Neural cell (in vitro differentiated cells): Measurements from ENCODE around the gene CRX. TPM values are rescaled to one million over a fixed set of nuclear protein-coding genes. Genes with fewer than 3 reads are reported as not detected.

ENCODE experiments used
- H2AFZ ChIP-seq: fragments of 200-600, 300-800 bp; sonication (generic), shearing (Covaris generic); 2 replicates; pipeline ENCODE4 v1.6.0; 2014; ENCODE audit warnings: low read depth, mild to moderate bottlenecking, antibody characterized with exemption, low read length, moderate library complexity
- H3F3A ChIP-seq: fragments of 200-600 bp; shearing (Covaris generic); 2 replicates; pipeline ENCODE4 v1.6.1; 2016; ENCODE audit warnings: mild to moderate bottlenecking, moderate library complexity, mixed read lengths, antibody characterized with exemption, low read length; ENCODE audit not compliant: insufficient read depth, poor library complexity, severe bottlenecking
- H3K27ac ChIP-seq: fragments of 200-600, 300-800 bp; sonication (generic), shearing (Covaris generic); 2 replicates; pipeline ENCODE4 v1.5.1; 2014; ENCODE audit warnings: mild to moderate bottlenecking, low read length, moderate library complexity
- H3K27me3 ChIP-seq: fragments of 300-800, 200-600 bp; sonication (generic), shearing (Covaris generic); 2 replicates; pipeline ENCODE4 v1.6.0; 2014; ENCODE audit warnings: mild to moderate bottlenecking, low read depth, low read length, moderate library complexity; ENCODE audit not compliant: insufficient read depth
- H3K36me3 ChIP-seq: fragments of 300-800, 200-600 bp; sonication (generic), shearing (Covaris generic); 2 replicates; pipeline ENCODE4 v1.5.1; 2014; ENCODE audit warnings: mild to moderate bottlenecking, antibody characterized with exemption, low read length, moderate library complexity; ENCODE audit not compliant: insufficient read depth
- H3K4me2 ChIP-seq: fragments of 300-800, 200-600 bp; sonication (generic), shearing (Covaris generic); 2 replicates; pipeline ENCODE4 v1.6.0; 2014; ENCODE audit warnings: mild to moderate bottlenecking, low read length
- H3K4me3 ChIP-seq: fragments of 300-800, 200-600 bp; sonication (generic), shearing (Covaris generic); 2 replicates; pipeline ENCODE4 v1.5.1; 2014; ENCODE audit warnings: mild to moderate bottlenecking, low read length, moderate library complexity
- H3K79me2 ChIP-seq: fragments of 200-600 bp; shearing (Covaris generic); replicated peaks from 2 replicates; pipeline ENCODE4 v1.6.0; 2014; ENCODE audit warnings: mild to moderate bottlenecking, low read length, moderate library complexity; ENCODE audit not compliant: insufficient read depth
- H3K9ac ChIP-seq: fragments of 300-800, 200-600 bp; sonication (generic), shearing (Covaris generic); 2 replicates; pipeline ENCODE4 v1.6.1; 2016; ENCODE audit warnings: mild to moderate bottlenecking, low read length, mixed read lengths
- H3K9me2 ChIP-seq: fragments of 200-600 bp; shearing (Covaris generic); 2 replicates; pipeline ENCODE4 v1.6.1; 2016; ENCODE audit warnings: mild to moderate bottlenecking, low read length, mixed read lengths; ENCODE audit not compliant: insufficient read depth
- H3K9me3 ChIP-seq: fragments of 200-600, 300-800 bp; sonication (generic), shearing (Covaris generic); 2 replicates; pipeline ENCODE4 v1.6.1; 2016; ENCODE audit warnings: mild to moderate bottlenecking, mixed run types, low read length, moderate library complexity, mixed read lengths
- H4K20me1 ChIP-seq: fragments of 200-600 bp; shearing (Covaris generic); 2 replicates; pipeline ENCODE4 v1.6.1; 2016; ENCODE audit warnings: mild to moderate bottlenecking, mixed run types; ENCODE audit not compliant: insufficient read depth
- EP300 ChIP-seq: fragments of 450-650 bp; conservative IDR thresholded peaks from 2 replicates; pipeline ENCODE4 v1.6.1; 2014; ENCODE audit warnings: antibody characterized with exemption, mild to moderate bottlenecking, moderate library complexity; ENCODE audit not compliant: poor library complexity, severe bottlenecking
- EZH2 ChIP-seq: fragments of 200-600, 300-800 bp; shearing (Covaris generic), sonication (generic); IDR thresholded peaks from 2 replicates; pipeline ENCODE4 v1.6.1; 2014; ENCODE audit warnings: antibody characterized with exemption, low read length, borderline replicate concordance, mild to moderate bottlenecking; ENCODE audit not compliant: insufficient read depth, poor library complexity, severe bottlenecking
- MXI1 ChIP-seq: fragments of 450-650 bp; conservative IDR thresholded peaks from 2 replicates; pipeline ENCODE4 v1.6.1; 2014; ENCODE audit warnings: antibody characterized with exemption, mild to moderate bottlenecking; ENCODE audit not compliant: poor library complexity, severe bottlenecking
- POLR2AphosphoS5 ChIP-seq: IDR thresholded peaks from 2 replicates; pipeline ENCODE4 v1.6.1; 2012
- RAD21 ChIP-seq: fragments of 450-650 bp; conservative IDR thresholded peaks from 2 replicates; pipeline ENCODE4 v1.6.1; 2014; ENCODE audit warnings: antibody characterized with exemption, mild to moderate bottlenecking, moderate library complexity
- SMC3 ChIP-seq: fragments of 450-650 bp; conservative IDR thresholded peaks from 2 replicates; pipeline ENCODE4 v1.6.1; 2014; ENCODE audit warnings: antibody characterized with exemption, mild to moderate bottlenecking, moderate library complexity; ENCODE audit not compliant: poor library complexity
- TAF1 ChIP-seq: IDR thresholded peaks from 2 replicates; pipeline ENCODE4 v1.6.1; 2012; ENCODE audit warnings: low read depth
- polyA plus RNA-seq: library from polyadenylated mRNA; depleted of rRNA; stranded (reverse); fragments of >200 nt; gene quantifications from 2 replicates; pipeline ENCODE4 v1.2.3, GENCODE V29; 2014
- TF ChIP-seq, protein P1 (sequence below): fragments of 450-650 bp; IDR thresholded peaks from 2 replicates; pipeline ENCODE4 v1.5.1; 2014; ENCODE audit warnings: antibody characterized with exemption, mild to moderate bottlenecking, moderate library complexity; ENCODE audit not compliant: poor library complexity, severe bottlenecking
- TF ChIP-seq, protein P2 (sequence below): IDR thresholded peaks from 2 replicates; pipeline ENCODE4 v1.6.1; 2012; ENCODE audit warnings: borderline replicate concordance

The CRX gene
- polyA plus RNA-seq, 1 donor from 2014 or later, result not detected

DNA sequence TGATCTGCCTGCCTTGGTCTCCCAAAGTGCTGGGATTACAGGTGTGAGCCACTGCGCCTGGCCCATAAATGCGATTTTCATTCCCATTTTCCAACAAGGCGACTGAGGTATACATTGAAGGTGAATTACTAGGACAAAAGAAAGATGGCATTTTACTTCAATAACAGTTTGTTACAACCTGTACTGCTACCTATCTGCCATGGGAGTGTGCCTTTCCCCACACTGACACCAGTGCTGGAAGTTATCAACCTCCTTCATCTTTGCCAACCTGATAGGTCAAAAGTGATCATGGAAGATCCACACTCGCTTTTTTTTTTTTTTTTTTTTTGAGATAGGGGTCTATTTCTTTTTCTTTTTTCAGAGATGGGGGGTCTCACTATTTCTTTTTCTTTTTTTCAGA is 11.0 kb downstream of the CRX start:
- no peak overlapping the region for H3K4me2 ChIP-seq
- H3F3A ChIP-seq, result no peaks in the 10 kb centered on the region
- H3K9ac ChIP-seq, result no peak overlapping the region
- H3K27ac ChIP-seq, result no peak overlapping the region
- no peaks in the 10 kb centered on the region for H4K20me1 ChIP-seq
- H3K79me2 ChIP-seq, result no peaks in the 10 kb centered on the region
- no peaks in the 10 kb centered on the region for H3K27me3 ChIP-seq
- no peaks in the 10 kb centered on the region for H3K36me3 ChIP-seq
- H3K4me3 ChIP-seq, result no peak overlapping the region
- H3K9me2 ChIP-seq, result no peaks in the 10 kb centered on the region
- no peak for TF ChIP-seq MXI1
- TF ChIP-seq SMC3, result no peak
- TF ChIP-seq, protein P1, sequence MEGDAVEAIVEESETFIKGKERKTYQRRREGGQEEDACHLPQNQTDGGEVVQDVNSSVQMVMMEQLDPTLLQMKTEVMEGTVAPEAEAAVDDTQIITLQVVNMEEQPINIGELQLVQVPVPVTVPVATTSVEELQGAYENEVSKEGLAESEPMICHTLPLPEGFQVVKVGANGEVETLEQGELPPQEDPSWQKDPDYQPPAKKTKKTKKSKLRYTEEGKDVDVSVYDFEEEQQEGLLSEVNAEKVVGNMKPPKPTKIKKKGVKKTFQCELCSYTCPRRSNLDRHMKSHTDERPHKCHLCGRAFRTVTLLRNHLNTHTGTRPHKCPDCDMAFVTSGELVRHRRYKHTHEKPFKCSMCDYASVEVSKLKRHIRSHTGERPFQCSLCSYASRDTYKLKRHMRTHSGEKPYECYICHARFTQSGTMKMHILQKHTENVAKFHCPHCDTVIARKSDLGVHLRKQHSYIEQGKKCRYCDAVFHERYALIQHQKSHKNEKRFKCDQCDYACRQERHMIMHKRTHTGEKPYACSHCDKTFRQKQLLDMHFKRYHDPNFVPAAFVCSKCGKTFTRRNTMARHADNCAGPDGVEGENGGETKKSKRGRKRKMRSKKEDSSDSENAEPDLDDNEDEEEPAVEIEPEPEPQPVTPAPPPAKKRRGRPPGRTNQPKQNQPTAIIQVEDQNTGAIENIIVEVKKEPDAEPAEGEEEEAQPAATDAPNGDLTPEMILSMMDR, result no peak
- TF ChIP-seq RAD21, result no peak
- TF ChIP-seq POLR2AphosphoS5, result no peak
- TF ChIP-seq EP300, result no peak
- no peak for TF ChIP-seq EZH2
- TF ChIP-seq TAF1, result no peak
- no peaks in the 10 kb centered on the region for H3K9me3 ChIP-seq
- H2AFZ ChIP-seq, result no peak overlapping the region

DNA sequence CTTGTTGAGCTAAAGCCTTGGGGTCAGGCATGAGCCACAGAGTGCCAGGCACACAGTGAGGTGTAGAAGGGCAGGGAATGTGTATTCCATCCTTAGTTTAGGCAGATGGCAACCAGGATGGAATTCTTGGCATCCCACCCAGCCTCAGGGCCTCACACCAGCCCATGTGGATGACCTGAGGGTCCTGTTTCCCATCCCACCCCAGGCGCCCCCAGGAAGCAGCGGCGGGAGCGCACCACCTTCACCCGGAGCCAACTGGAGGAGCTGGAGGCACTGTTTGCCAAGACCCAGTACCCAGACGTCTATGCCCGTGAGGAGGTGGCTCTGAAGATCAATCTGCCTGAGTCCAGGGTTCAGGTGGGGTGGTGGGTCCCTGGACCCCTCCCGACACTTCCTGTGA is 14.3 kb downstream of the CRX start:
- TF ChIP-seq MXI1 (no peak), RAD21 (no peak), EZH2 (no peak), POLR2AphosphoS5 (no peak)
- H3K4me3 ChIP-seq, result no peak overlapping the region
- no peaks in the 10 kb centered on the region for H4K20me1 ChIP-seq
- H3K36me3 ChIP-seq, result no peaks in the 10 kb centered on the region
- no peaks in the 10 kb centered on the region for H3K27me3 ChIP-seq
- no peaks in the 10 kb centered on the region for H3K9me3 ChIP-seq
- no peak overlapping the region for H3K27ac ChIP-seq
- no peak overlapping the region for H3K9ac ChIP-seq
- H3K9me2 ChIP-seq, result no peaks in the 10 kb centered on the region
- no peaks in the 10 kb centered on the region for H3K79me2 ChIP-seq
- H3F3A ChIP-seq, result no peaks in the 10 kb centered on the region
- H3K4me2 ChIP-seq, result no peak overlapping the region
- no peak overlapping the region for H2AFZ ChIP-seq

DNA sequence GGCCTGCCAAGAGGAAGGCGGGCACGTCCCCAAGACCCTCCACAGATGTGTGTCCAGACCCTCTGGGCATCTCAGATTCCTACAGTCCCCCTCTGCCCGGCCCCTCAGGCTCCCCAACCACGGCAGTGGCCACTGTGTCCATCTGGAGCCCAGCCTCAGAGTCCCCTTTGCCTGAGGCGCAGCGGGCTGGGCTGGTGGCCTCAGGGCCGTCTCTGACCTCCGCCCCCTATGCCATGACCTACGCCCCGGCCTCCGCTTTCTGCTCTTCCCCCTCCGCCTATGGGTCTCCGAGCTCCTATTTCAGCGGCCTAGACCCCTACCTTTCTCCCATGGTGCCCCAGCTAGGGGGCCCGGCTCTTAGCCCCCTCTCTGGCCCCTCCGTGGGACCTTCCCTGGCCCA is 17.7 kb downstream of the CRX start:
- Histone ChIP-seq H3K27me3 (no peaks in the 10 kb centered on the region), H3K9me3 (no peaks in the 10 kb centered on the region), H3K9ac (no peak overlapping the region), H3K79me2 (no peaks in the 10 kb centered on the region), H3K9me2 (no peaks in the 10 kb centered on the region), H3K27ac (no peak overlapping the region), H3K4me3 (no peak overlapping the region), H3K36me3 (no peaks in the 10 kb centered on the region), H3F3A (no peaks in the 10 kb centered on the region), H3K4me2 (no peak overlapping the region), H2AFZ (no peak overlapping the region), H4K20me1 (no peaks in the 10 kb centered on the region)
- TF ChIP-seq RAD21, result no peak
- TF ChIP-seq SMC3, result no peak
- no peak for TF ChIP-seq EZH2
- TF ChIP-seq POLR2AphosphoS5, result no peak
- TF ChIP-seq EP300, result no peak
- TF ChIP-seq TAF1, result no peak
- TF ChIP-seq, protein P1, result no peak
- TF ChIP-seq, protein P2, sequence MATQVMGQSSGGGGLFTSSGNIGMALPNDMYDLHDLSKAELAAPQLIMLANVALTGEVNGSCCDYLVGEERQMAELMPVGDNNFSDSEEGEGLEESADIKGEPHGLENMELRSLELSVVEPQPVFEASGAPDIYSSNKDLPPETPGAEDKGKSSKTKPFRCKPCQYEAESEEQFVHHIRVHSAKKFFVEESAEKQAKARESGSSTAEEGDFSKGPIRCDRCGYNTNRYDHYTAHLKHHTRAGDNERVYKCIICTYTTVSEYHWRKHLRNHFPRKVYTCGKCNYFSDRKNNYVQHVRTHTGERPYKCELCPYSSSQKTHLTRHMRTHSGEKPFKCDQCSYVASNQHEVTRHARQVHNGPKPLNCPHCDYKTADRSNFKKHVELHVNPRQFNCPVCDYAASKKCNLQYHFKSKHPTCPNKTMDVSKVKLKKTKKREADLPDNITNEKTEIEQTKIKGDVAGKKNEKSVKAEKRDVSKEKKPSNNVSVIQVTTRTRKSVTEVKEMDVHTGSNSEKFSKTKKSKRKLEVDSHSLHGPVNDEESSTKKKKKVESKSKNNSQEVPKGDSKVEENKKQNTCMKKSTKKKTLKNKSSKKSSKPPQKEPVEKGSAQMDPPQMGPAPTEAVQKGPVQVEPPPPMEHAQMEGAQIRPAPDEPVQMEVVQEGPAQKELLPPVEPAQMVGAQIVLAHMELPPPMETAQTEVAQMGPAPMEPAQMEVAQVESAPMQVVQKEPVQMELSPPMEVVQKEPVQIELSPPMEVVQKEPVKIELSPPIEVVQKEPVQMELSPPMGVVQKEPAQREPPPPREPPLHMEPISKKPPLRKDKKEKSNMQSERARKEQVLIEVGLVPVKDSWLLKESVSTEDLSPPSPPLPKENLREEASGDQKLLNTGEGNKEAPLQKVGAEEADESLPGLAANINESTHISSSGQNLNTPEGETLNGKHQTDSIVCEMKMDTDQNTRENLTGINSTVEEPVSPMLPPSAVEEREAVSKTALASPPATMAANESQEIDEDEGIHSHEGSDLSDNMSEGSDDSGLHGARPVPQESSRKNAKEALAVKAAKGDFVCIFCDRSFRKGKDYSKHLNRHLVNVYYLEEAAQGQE, result no peak
- no peak for TF ChIP-seq MXI1
